HG03045 (cell line): ENCODE results near the gene PLEKHS1.
"Not testable (repeated sequence)": the region's sequence is repeated elsewhere in the genome, so short reads cannot be mapped to it uniquely, and the experiment has no call there.

Experiments
- ATAC-seq: cut with Tn5 transposase; IDR thresholded peaks from one replicate; pipeline ENCODE4 v1.9.1; 2021; ENCODE audit warnings: mild to moderate bottlenecking, moderate library complexity; ENCODE audit not compliant: unreplicated experiment

PLEKHS1 gene

GRCh38 chr10:113782986-113783704, 31.7 kb downstream of the PLEKHS1 start:
- no peak for ATAC-seq

DNA sequence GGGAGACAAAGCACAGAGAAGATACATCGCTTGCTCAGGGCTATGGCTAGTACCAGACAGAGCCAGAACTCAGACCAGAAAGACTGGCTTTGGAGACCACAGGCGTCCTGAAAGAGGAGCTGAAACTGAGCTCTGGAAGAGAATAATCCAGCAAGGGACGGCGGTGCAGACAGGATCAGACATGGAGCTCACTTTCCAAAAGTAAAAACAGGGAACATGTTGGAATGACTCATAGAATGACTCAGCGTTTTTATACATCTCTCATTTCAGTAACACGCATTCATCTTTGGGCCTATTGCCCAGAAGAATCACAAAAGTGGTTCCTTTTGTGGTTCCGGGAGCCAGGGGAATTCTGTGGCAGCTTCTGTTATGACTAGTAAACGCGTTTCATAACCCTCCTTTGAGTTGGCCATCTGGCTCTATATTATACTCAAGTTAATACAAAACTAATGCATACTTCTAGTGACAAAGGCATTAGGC, 37.2 kb downstream of the PLEKHS1 start:
- ATAC-seq, result peak; percentile 74

DNA sequence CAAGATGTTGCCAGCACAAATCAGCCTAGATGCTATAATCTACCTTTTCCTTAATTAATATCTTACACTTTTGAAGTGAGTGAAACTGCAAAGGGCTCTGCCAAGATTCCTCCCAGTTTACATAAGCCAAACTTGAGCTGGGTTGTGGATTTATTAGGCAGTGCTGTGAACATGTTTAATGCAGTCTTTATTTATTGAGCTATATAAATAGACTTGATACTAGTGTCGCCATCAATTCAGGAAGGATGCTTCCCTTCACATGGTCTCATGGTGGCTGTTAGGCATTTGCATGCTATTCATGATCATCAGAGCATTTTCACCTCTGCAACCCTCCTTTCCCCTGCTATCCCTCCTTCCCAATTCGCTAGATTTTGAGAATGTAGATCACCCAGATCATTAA, 40.2 kb downstream of the PLEKHS1 start:
- ATAC-seq, result no peak

- no peak for ATAC-seq
Observed at GRCh38 chr10:113801569-113801968, 50.1 kb downstream of the PLEKHS1 start.

DNA sequence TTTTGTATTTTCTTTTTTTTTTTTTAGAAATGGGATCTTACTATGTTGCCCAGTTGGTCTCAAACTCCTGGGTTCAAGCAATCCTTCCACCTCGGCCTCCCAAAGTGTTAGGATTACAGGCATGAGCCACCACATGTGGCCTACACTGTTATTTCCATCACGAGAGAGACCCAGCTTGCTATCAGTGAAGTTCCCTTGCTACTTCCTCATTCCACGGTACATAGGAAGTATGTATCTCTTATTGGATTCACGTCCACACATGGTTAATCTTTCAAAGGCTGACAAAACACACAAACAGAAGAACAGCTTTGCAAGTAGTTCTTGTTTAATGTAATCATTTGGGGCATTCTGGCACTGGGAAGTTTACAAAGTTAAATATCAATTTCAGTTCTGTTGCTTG, 51.5 kb downstream of the PLEKHS1 start:
- ATAC-seq, result no peak

DNA sequence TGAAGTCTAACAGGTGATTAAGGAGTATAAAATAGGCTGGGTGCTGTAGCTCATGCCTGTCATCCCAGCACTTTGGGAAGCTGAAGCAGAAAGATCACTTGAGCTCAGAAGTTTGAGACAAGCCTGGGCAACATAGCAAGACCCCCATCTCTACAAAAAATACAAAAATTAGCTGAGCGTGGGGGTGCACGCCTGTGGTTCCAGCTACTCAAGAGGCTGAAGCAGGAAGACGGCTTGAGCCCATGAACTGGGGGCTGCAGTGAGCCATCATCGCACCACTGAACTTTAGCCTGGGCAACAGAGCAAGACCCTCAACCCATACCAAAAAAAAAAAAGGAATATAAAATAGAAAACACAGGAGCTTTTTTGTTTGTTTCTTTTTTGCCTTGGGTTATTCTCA, 55.0 kb downstream of the PLEKHS1 start:
- no peak for ATAC-seq

- no peak for ATAC-seq
Observed at GRCh38 chr10:113808168-113808567, 56.7 kb downstream of the PLEKHS1 start.

DNA sequence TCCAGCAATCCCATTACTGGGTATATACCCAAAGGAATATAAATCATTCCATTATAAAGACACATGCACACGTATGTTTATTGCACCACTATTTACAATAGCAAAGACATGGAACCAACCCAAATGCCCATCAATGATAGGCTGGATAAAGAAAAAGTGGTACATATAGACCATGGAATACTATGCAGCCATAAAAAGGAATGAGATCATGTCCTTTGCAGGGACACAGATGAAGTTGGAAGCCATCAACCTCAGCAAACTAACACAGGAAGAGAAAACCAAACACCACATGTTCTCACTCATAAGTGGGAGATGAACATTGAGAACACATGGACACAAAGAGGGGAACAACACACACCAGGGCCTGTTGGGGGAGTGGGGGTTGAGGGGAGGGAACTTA, 63.2 kb downstream of the PLEKHS1 start:
- not testable (repeated sequence) for ATAC-seq

GRCh38 chr10:113819989-113820388, 68.5 kb downstream of the PLEKHS1 start:
- no peak for ATAC-seq

DNA sequence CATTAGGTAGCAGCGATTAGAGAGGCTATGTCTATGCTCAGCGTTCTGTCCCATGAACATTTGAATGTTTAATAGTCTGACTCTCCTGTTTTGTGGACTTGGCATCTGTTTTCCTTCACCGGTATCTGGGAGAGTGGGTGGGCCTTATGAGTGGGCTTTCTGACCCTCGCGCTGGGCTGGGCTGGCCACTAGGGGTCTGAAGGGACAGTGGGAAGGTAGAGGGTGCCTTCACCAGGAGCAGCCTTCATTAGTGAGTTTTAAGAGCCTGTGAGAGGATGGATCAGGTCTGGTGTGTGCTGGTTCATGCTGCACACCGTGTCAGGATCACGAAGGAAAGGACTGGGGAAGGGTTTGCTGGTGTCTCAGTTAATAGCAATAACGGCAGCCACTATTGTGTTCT, 69.0 kb downstream of the PLEKHS1 start:
- ATAC-seq, result no peak

DNA sequence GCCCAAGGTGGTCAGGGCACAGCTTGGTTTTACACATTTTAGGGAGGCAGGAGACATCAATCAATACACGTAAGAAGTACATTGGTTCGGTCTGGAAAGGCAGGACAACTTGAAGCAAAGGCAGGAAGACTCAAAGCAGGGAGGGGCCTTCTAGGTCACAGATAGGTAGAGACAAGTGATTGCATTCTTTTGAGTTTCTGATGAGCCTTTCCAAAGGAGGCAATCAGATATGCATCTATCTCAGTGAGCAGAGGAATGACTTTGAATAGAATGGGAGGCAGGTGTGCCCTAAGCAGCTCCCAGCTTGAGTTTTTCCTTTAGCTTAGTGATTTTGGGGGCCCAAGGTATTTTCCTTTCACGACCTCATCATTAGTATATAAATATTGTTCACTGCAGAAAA, 69.8 kb downstream of the PLEKHS1 start:
- not testable (repeated sequence) for ATAC-seq

- no peak for ATAC-seq
Observed at GRCh38 chr10:113822174-113822573, 70.7 kb downstream of the PLEKHS1 start.

DNA sequence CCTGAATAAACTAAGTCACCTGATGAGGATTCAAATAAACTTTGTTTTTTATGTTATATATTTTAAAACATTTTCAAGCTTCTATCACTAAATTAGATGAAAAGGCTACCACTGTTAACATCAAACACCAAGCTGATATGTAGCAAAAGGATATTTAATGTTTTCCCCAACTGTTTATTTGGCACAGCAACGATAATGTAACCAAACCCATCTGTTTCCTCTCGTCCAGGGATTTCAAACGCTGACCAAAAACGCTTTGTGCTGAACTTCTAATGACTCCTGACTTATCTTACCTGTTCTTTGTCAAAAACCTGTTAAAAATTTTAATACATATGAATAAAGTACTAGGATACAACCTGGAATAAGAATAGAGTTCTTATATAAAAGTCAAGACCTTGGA, 71.9 kb downstream of the PLEKHS1 start:
- no peak for ATAC-seq

DNA sequence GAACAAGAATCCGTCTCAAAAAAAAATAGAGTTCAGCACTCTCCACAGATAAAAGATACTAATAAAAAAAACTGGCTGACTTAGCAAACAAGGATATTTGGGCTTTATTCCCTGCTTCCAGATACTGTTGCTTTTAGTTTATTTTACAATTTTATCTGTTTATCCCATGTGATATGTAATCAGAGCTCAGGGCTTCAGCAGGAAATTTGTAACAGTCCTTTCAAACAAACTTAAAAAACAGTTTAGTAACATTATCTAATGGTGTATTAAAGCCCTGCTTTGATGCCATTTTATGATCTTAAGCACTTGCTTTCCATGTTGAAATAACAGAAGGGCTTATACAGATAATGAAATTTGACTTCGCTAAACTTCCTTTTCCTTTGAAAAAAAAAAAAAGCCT, 74.3 kb downstream of the PLEKHS1 start:
- ATAC-seq, result no peak

- ATAC-seq, result not testable (repeated sequence)
Observed at GRCh38 chr10:113828567-113828966, 77.1 kb downstream of the PLEKHS1 start.
